A673 (cell line): ENCODE data around the gene SRPRB.

Experiments
- CTCF ChIP-seq: fragments of 300-800, 200-600 bp; sonication (generic); conservative IDR thresholded peaks from 2 replicates; pipeline ENCODE4 v1.5.1; 2017; ENCODE audit warnings: low read depth, mild to moderate bottlenecking, antibody characterized with exemption, low read length, moderate library complexity, mixed read lengths
- EZH2 ChIP-seq: fragments of 200-600 bp; sonication (generic); IDR thresholded peaks from 2 replicates; pipeline ENCODE4 v1.6.1; 2017; ENCODE audit warnings: borderline replicate concordance, low read depth, mild to moderate bottlenecking, mixed read lengths, antibody characterized with exemption, low read length; ENCODE audit not compliant: poor library complexity, severe bottlenecking

- TF ChIP-seq CTCF (no peak), EZH2 (no peak)
Observed at GRCh38 chr3:133773732-133774131, 31.9 kb upstream of the SRPRB start.
